ENCODE measurements around the gene TTC7B.

GRCh38 chr14:90543876-90544275 is 272.4 kb downstream of the TTC7B start:
- no peak for TF ChIP-seq POLR2AphosphoS5 (IDR thresholded peaks at IDR 0.05)
- TF ChIP-seq, protein P1, sequence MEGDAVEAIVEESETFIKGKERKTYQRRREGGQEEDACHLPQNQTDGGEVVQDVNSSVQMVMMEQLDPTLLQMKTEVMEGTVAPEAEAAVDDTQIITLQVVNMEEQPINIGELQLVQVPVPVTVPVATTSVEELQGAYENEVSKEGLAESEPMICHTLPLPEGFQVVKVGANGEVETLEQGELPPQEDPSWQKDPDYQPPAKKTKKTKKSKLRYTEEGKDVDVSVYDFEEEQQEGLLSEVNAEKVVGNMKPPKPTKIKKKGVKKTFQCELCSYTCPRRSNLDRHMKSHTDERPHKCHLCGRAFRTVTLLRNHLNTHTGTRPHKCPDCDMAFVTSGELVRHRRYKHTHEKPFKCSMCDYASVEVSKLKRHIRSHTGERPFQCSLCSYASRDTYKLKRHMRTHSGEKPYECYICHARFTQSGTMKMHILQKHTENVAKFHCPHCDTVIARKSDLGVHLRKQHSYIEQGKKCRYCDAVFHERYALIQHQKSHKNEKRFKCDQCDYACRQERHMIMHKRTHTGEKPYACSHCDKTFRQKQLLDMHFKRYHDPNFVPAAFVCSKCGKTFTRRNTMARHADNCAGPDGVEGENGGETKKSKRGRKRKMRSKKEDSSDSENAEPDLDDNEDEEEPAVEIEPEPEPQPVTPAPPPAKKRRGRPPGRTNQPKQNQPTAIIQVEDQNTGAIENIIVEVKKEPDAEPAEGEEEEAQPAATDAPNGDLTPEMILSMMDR (IDR thresholded peaks at IDR 0.05) = no peak
- no peak for TF ChIP-seq POLR2A (IDR thresholded peaks at IDR 0.05)

All from prostate gland (tissue), 2 donors.